ENCODE results near the gene EGFL7.

Gene EGFL7

GRCh38 chr9:136673975-136674785 is 11.5 kb downstream of the EGFL7 start:
- TF ChIP-seq CTCF (IDR thresholded peaks at IDR 0.05): no peak
- Histone ChIP-seq H3K27ac (no peak overlapping the region), H3K4me3 (no peak overlapping the region)
- no peak for DNase-seq (ENCODE audit: low spot score)

- no peak for TF ChIP-seq CTCF (IDR thresholded peaks at IDR 0.05)
- Histone ChIP-seq H3K27ac (no peak overlapping the region), H3K4me3 (no peak overlapping the region)
- DNase-seq (ENCODE audit: low spot score): no peak
Measured at GRCh38 chr9:136674786-136675349, 12.2 kb downstream of the EGFL7 start.

- Histone ChIP-seq H3K27ac (no peak overlapping the region), H3K4me3 (no peak overlapping the region)
- TF ChIP-seq CTCF (IDR thresholded peaks at IDR 0.05): no peak
- DNase-seq (ENCODE audit: low spot score): no peak
Measured at GRCh38 chr9:136675477-136676296, 13.0 kb downstream of the EGFL7 start.

GRCh38 chr9:136676297-136676794 is 13.6 kb downstream of the EGFL7 start:
- Histone ChIP-seq H3K27ac (no peak overlapping the region), H3K4me3 (no peak overlapping the region)
- TF ChIP-seq CTCF (IDR thresholded peaks at IDR 0.05): no peak
- no peak for DNase-seq (ENCODE audit: low spot score)

- H3K4me3 ChIP-seq: no peak overlapping the region
- DNase-seq (ENCODE audit: low spot score): no peak
- H3K27ac ChIP-seq: no peak overlapping the region
- TF ChIP-seq CTCF (IDR thresholded peaks at IDR 0.05): no peak
Measured at GRCh38 chr9:136676920-136677686, 14.4 kb downstream of the EGFL7 start.

GRCh38 chr9:136678034-136678433 is 15.3 kb downstream of the EGFL7 start:
- DNase-seq (ENCODE audit: low spot score): no peak
- Histone ChIP-seq H3K4me3 (no peak overlapping the region), H3K27ac (no peak overlapping the region)
- no peak for TF ChIP-seq CTCF (IDR thresholded peaks at IDR 0.05)
